ENCODE data around the gene CFAP299. TPM values are rescaled to one million over a fixed set of nuclear protein-coding genes. Genes with fewer than 3 reads are reported as not detected.
A peak's percentile ranks its signal among the peaks of the same experiment; 100 is the strongest.

CFAP299 gene
- total RNA-seq, 1 experiment from 2014 or later, result not detected

- no peaks in the 10 kb centered on the region for H4K20me1 ChIP-seq (ENCODE audit: insufficient read depth)
- H3K79me2 ChIP-seq (ENCODE audit: low read depth), result no peaks in the 10 kb centered on the region
- H3K36me3 ChIP-seq (ENCODE audit: low read depth), result no peaks in the 10 kb centered on the region
- intact Hi-C loops (cut with micrococcal nuclease; ENCODE audit: unreplicated experiment), result no loop called here
- no TSS peak for BruUV-seq (replicated peaks)
- CTCF ChIA-PET, result no interaction called here
- H3K4me2 ChIP-seq, result no peak overlapping the region
- H3K9me3 ChIP-seq (ENCODE audit: insufficient read depth, low read depth), result no peaks in the 10 kb centered on the region
- TF ChIP-seq CTCF (conservative IDR thresholded peaks at IDR 0.05), result no peak
- TF ChIP-seq EZH2 (IDR thresholded peaks at IDR 0.05; ENCODE audit: low read depth), result no peak
- no peak for DNase-seq
- POLR2A ChIA-PET (ENCODE audit: unreplicated experiment), result no interaction called here
- no peak overlapping the region for H3K27ac ChIP-seq
- 0 out of 2 replicates have a peak, but pooled peaks cover 6% of the 10 kb centered on the region for H3K4me1 ChIP-seq (replicated peaks; ENCODE audit: insufficient read depth)
- H3K27me3 ChIP-seq (ENCODE audit: insufficient read depth, low read depth), result no peaks in the 10 kb centered on the region
- H3F3A ChIP-seq (ENCODE audit: insufficient read depth, low read depth), result no peaks in the 10 kb centered on the region
- no peaks in the 10 kb centered on the region for H3K9me2 ChIP-seq (ENCODE audit: insufficient read depth)
- H3K4me3 ChIP-seq, result no peak overlapping the region
- no peak overlapping the region for H2AFZ ChIP-seq
These were observed 467.8 kb downstream of the CFAP299 start for GRCh38 chr4:80803337-80803736.

GRCh38 chr4:80806472-80806871, 470.9 kb downstream of the CFAP299 start:
- H3K4me1 ChIP-seq (replicated peaks; ENCODE audit: insufficient read depth), result 0 out of 2 replicates have a peak, but pooled peaks cover 6% of the 10 kb centered on the region
- H2AFZ ChIP-seq, result no peak overlapping the region
- H3K9me2 ChIP-seq (ENCODE audit: insufficient read depth), result no peaks in the 10 kb centered on the region; the same call in 1 of the 2 replicates
- DNase-seq, result peak in 1 of 2 experiments; percentile 67
- no TSS peak for BruUV-seq (replicated peaks)
- intact Hi-C loops (cut with micrococcal nuclease; ENCODE audit: unreplicated experiment), result no loop called here
- H4K20me1 ChIP-seq (ENCODE audit: insufficient read depth), result no peaks in the 10 kb centered on the region
- CTCF ChIA-PET, result no interaction called here
- no peaks in the 10 kb centered on the region for H3K36me3 ChIP-seq (ENCODE audit: low read depth)
- 0 out of 2 replicates have a peak overlapping the region, but pooled peaks have one; percentile 34 for H3K27ac ChIP-seq
- H3K79me2 ChIP-seq (ENCODE audit: low read depth), result no peaks in the 10 kb centered on the region
- POLR2A ChIA-PET (ENCODE audit: unreplicated experiment), result no interaction called here
- no peak overlapping the region for H3K4me2 ChIP-seq
- no peaks in the 10 kb centered on the region for H3K9me3 ChIP-seq (ENCODE audit: insufficient read depth, low read depth)
- H3K27me3 ChIP-seq (ENCODE audit: insufficient read depth, low read depth), result no peaks in the 10 kb centered on the region
- H3F3A ChIP-seq (ENCODE audit: insufficient read depth, low read depth), result no peaks in the 10 kb centered on the region
- TF ChIP-seq CTCF (conservative IDR thresholded peaks at IDR 0.05) (no peak), EZH2 (IDR thresholded peaks at IDR 0.05; ENCODE audit: low read depth) (no peak)
- no peak overlapping the region for H3K4me3 ChIP-seq

- H3K9me3 ChIP-seq (ENCODE audit: insufficient read depth, low read depth), result no peaks in the 10 kb centered on the region
- H3K27ac ChIP-seq, result no peak overlapping the region
- 0 out of 2 replicates have a peak, but pooled peaks cover 6% of the 10 kb centered on the region for H3K4me1 ChIP-seq (replicated peaks; ENCODE audit: insufficient read depth)
- no peak overlapping the region for H3K4me2 ChIP-seq
- ChIA-PET POLR2A (ENCODE audit: unreplicated experiment) (no interaction called here), CTCF (no interaction called here)
- no peaks in the 10 kb centered on the region for H4K20me1 ChIP-seq (ENCODE audit: insufficient read depth)
- H2AFZ ChIP-seq, result no peak overlapping the region
- no TSS peak for BruUV-seq (replicated peaks)
- no peaks in the 10 kb centered on the region for H3K79me2 ChIP-seq (ENCODE audit: low read depth)
- H3K36me3 ChIP-seq (ENCODE audit: low read depth), result no peaks in the 10 kb centered on the region
- no peak overlapping the region for H3K4me3 ChIP-seq
- H3K9me2 ChIP-seq (ENCODE audit: insufficient read depth), result no peaks in the 10 kb centered on the region; the same call in 1 of the 2 replicates
- H3F3A ChIP-seq (ENCODE audit: insufficient read depth, low read depth), result no peaks in the 10 kb centered on the region
- H3K27me3 ChIP-seq (ENCODE audit: insufficient read depth, low read depth), result no peaks in the 10 kb centered on the region
- TF ChIP-seq CTCF (conservative IDR thresholded peaks at IDR 0.05), result no peak
- TF ChIP-seq EZH2 (IDR thresholded peaks at IDR 0.05; ENCODE audit: low read depth), result no peak
- intact Hi-C loops (cut with micrococcal nuclease; ENCODE audit: unreplicated experiment), result no loop called here
- no peak for DNase-seq
These were observed 473.7 kb downstream of the CFAP299 start for GRCh38 chr4:80809039-80809729.
